GM12872 (cell line): ENCODE data around the gene CLDN19.

Experiments used
- TF ChIP-seq, protein P1 (sequence below): IDR thresholded peaks from 3 replicates; pipeline ENCODE4 v1.5.1; 2011; ENCODE audit warnings: low read depth, mild to moderate bottlenecking, low read length, moderate library complexity; ENCODE audit not compliant: insufficient read depth

Gene CLDN19

GRCh38 chr1:42686418-42686817 is 53.6 kb downstream of the CLDN19 start:
- TF ChIP-seq, protein P1, sequence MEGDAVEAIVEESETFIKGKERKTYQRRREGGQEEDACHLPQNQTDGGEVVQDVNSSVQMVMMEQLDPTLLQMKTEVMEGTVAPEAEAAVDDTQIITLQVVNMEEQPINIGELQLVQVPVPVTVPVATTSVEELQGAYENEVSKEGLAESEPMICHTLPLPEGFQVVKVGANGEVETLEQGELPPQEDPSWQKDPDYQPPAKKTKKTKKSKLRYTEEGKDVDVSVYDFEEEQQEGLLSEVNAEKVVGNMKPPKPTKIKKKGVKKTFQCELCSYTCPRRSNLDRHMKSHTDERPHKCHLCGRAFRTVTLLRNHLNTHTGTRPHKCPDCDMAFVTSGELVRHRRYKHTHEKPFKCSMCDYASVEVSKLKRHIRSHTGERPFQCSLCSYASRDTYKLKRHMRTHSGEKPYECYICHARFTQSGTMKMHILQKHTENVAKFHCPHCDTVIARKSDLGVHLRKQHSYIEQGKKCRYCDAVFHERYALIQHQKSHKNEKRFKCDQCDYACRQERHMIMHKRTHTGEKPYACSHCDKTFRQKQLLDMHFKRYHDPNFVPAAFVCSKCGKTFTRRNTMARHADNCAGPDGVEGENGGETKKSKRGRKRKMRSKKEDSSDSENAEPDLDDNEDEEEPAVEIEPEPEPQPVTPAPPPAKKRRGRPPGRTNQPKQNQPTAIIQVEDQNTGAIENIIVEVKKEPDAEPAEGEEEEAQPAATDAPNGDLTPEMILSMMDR = no peak

DNA sequence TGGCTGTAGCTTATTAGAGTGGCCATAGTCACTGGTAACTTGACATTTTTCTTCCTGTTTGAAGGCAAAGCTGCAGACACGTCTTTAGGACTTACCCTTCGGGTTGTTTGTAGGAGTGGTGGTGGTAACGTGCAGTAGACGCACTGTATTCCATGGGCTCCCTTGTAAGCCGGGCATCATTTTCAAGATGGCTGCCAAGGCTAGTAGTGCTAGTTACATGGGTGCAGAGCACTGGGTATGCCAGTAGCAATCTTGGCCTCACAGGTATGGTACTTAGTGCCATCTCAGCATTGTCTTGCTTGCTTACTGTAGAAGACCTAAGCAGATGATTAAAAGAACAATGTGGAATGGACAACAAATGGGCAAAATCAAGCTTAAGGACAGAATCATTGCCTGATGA is 55.9 kb downstream of the CLDN19 start:
- TF ChIP-seq, protein P1 = no peak
